T-helper 2 cell treated with Interferon-gamma antibody and Interleukin-4, amounts not matched to agents 5 μg/mL and 100 μg/mL, for 36 hours (primary cell): ENCODE results near the gene PTPRK.

Source experiments
- DNase-seq: peaks from one replicate; pipeline ENCODE4 v3.0.0; 2021; ENCODE audit warnings: low spot score
- H3K27ac Mint-ChIP-seq: one replicate; pipeline ENCODE4 v1.8.0; 2021; ENCODE audit warnings: mild to moderate bottlenecking, mixed read lengths
- H3K27me3 Mint-ChIP-seq: one replicate; pipeline ENCODE4 v1.8.0; 2021; ENCODE audit warnings: low read depth, mixed read lengths
- H3K36me3 Mint-ChIP-seq: one replicate; pipeline ENCODE4 v1.8.0; 2021; ENCODE audit warnings: low read depth, mixed read lengths
- H3K4me1 Mint-ChIP-seq: one replicate; pipeline ENCODE4 v1.8.0; 2021; ENCODE audit warnings: low read depth, mixed read lengths
- H3K4me3 Mint-ChIP-seq: one replicate; pipeline ENCODE4 v1.8.0; 2022; ENCODE audit warnings: mild to moderate bottlenecking, moderate library complexity, mixed read lengths
- H3K9me3 Mint-ChIP-seq: one replicate; pipeline ENCODE4 v1.8.0; 2021; ENCODE audit warnings: mixed read lengths

PTPRK gene

GRCh38 chr6:128337619-128338018, 182.8 kb downstream of the PTPRK start:
- no peaks in the 10 kb centered on the region for H3K36me3 Mint-ChIP-seq
- peaks cover 2% of the 10 kb centered on the region for H3K27me3 Mint-ChIP-seq
- DNase-seq = no peak
- no peaks in the 10 kb centered on the region for H3K4me1 Mint-ChIP-seq
- no peak overlapping the region for H3K4me3 Mint-ChIP-seq
- no peaks in the 10 kb centered on the region for H3K9me3 Mint-ChIP-seq
- H3K27ac Mint-ChIP-seq = no peak overlapping the region

DNA sequence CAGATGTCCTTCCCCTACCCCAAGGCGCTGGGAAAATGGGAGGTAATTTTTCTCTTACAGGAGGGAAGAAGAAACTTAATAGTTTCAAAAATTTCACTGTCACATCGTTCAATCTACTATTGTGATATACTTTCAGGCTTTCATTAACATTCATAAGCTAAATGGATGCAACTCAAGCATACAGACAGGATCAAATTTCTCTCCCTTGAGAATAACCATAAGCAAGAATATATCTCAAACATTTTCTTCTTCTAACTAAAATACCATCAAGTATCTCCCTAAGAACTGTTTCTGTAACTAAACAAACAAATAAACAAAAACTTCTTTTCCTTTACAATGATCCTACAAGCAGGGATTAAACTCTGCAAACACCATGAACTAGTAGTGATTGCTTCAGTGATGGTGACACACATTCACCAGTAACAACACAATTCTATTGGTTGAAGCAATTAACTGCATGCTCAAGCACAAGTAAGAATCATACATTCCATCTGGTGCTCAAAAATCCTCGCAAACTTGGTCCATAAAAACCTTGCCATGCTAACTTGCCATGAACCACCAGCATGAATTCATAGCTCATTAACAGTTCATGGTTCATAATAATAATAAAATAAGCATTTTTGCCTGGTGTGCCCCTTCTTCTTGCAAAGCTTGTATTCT, 183.8 kb downstream of the PTPRK start:
- no peak for DNase-seq
- Mint-ChIP-seq H3K4me1 (no peaks in the 10 kb centered on the region), H3K4me3 (no peak overlapping the region), H3K27me3 (peaks cover 2% of the 10 kb centered on the region), H3K27ac (no peak overlapping the region), H3K36me3 (no peaks in the 10 kb centered on the region), H3K9me3 (no peaks in the 10 kb centered on the region)

DNA sequence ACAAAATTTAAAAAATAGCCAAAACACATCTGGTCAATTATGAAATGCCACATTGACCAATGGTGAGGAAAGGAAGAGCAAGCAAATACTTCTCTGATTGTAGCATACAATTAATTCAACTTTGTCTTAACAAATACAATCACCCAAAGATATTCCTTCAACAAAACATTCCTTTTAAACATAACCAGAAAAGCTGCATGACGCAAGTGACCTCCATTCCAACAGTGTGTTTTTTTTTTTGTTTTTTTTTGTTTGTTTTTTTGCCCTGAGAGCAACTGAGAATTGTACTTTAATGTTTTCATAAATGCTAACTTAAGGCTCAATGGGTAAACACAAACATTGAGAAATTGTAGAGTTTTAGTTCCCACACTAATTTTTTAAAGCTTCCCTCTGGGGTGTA, 184.4 kb downstream of the PTPRK start:
- H3K27me3 Mint-ChIP-seq = peaks cover 2% of the 10 kb centered on the region
- no peaks in the 10 kb centered on the region for H3K36me3 Mint-ChIP-seq
- no peak overlapping the region for H3K27ac Mint-ChIP-seq
- no peak for DNase-seq
- H3K4me1 Mint-ChIP-seq = no peaks in the 10 kb centered on the region
- no peak overlapping the region for H3K4me3 Mint-ChIP-seq
- no peaks in the 10 kb centered on the region for H3K9me3 Mint-ChIP-seq

GRCh38 chr6:128333581-128334223, 186.7 kb downstream of the PTPRK start:
- H3K36me3 Mint-ChIP-seq = no peaks in the 10 kb centered on the region
- no peak overlapping the region for H3K27ac Mint-ChIP-seq

GRCh38 chr6:128327890-128328289, 192.5 kb downstream of the PTPRK start:
- no peak for DNase-seq

More at GRCh38 chr6:128333581-128334223, 186.7 kb downstream of the PTPRK start:
- peaks cover 4% of the 10 kb centered on the region for H3K27me3 Mint-ChIP-seq
- no peak overlapping the region for H3K4me3 Mint-ChIP-seq
- H3K9me3 Mint-ChIP-seq = no peaks in the 10 kb centered on the region
- H3K4me1 Mint-ChIP-seq = no peaks in the 10 kb centered on the region
- no peak for DNase-seq

DNA sequence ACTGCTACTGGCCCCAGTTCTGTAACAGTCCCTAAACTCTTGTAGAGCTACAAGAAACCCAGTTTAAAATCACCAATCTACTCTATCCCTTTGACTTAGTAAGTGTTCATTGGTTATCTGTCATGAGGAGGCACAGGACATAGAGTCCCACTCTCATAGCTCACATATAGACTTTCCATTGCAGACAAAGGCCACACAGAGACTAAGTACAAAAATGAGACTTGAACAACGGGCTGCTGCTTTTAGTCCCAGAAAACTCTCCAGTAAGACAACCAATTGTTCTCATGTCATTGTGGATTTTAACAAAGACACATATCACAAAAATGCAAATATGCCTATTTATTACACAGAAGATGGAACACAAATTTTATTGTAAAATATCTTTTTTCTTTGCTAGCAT, 197.4 kb downstream of the PTPRK start:
- Mint-ChIP-seq H3K4me3 (no peak overlapping the region), H3K4me1 (no peaks in the 10 kb centered on the region), H3K27ac (no peak overlapping the region)

More at GRCh38 chr6:128327890-128328289, 192.5 kb downstream of the PTPRK start:
- Mint-ChIP-seq H3K27ac (no peak overlapping the region), H3K4me3 (no peak overlapping the region), H3K36me3 (no peaks in the 10 kb centered on the region), H3K27me3 (peaks cover 4% of the 10 kb centered on the region), H3K4me1 (no peaks in the 10 kb centered on the region), H3K9me3 (peaks cover 4% of the 10 kb centered on the region)

GRCh38 chr6:128319946-128320345, 200.5 kb downstream of the PTPRK start:
- no peaks in the 10 kb centered on the region for H3K36me3 Mint-ChIP-seq
- H3K27ac Mint-ChIP-seq = no peak overlapping the region
- H3K4me1 Mint-ChIP-seq = peaks cover 1% of the 10 kb centered on the region
- no peaks in the 10 kb centered on the region for H3K9me3 Mint-ChIP-seq
- no peak for DNase-seq
- H3K27me3 Mint-ChIP-seq = peaks cover 1% of the 10 kb centered on the region
- no peak overlapping the region for H3K4me3 Mint-ChIP-seq

More for the DNA sequence above, 197.4 kb downstream of the PTPRK start:
- H3K9me3 Mint-ChIP-seq = peaks cover 2% of the 10 kb centered on the region
- no peak for DNase-seq
- peaks cover 1% of the 10 kb centered on the region for H3K27me3 Mint-ChIP-seq
- no peaks in the 10 kb centered on the region for H3K36me3 Mint-ChIP-seq

GRCh38 chr6:128319157-128319556, 201.2 kb downstream of the PTPRK start:
- H3K27ac Mint-ChIP-seq = no peak overlapping the region
- peaks cover 1% of the 10 kb centered on the region for H3K4me1 Mint-ChIP-seq
- H3K9me3 Mint-ChIP-seq = no peaks in the 10 kb centered on the region
- no peak for DNase-seq
- H3K4me3 Mint-ChIP-seq = no peak overlapping the region
- no peaks in the 10 kb centered on the region for H3K36me3 Mint-ChIP-seq
- H3K27me3 Mint-ChIP-seq = peaks cover 1% of the 10 kb centered on the region

- Mint-ChIP-seq H3K4me1 (peaks cover 12% of the 10 kb centered on the region), H3K9me3 (peaks cover 2% of the 10 kb centered on the region), H3K4me3 (no peak overlapping the region), H3K27ac (no peak overlapping the region), H3K36me3 (no peaks in the 10 kb centered on the region), H3K27me3 (no peaks in the 10 kb centered on the region)
- DNase-seq = no peak
Measured at GRCh38 chr6:128316258-128316929, 204.0 kb downstream of the PTPRK start.

DNA sequence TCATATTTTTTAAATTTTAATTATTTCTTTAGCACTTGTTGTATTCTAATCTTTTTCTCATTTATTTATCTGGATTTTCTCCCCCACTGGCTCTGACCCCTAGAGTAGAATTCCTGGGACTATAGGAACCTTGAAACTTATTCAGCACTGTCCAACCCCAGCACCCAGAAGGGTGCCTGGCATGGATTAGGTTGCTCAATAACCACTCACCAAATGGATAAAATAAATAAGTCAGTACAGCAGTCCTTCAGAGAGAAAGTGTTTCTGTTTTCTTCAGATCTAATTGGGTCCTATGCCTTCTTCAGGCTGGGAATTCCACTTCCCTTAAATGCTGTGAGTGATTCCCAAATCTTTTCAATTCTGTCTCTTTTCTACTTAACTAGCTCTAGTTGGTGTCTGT, 206.2 kb downstream of the PTPRK start:
- H3K27ac Mint-ChIP-seq = no peak overlapping the region
- no peak for DNase-seq
- no peaks in the 10 kb centered on the region for H3K27me3 Mint-ChIP-seq
- H3K9me3 Mint-ChIP-seq = peaks cover 4% of the 10 kb centered on the region
- H3K4me1 Mint-ChIP-seq = peaks cover 16% of the 10 kb centered on the region
- no peak overlapping the region for H3K4me3 Mint-ChIP-seq
- no peaks in the 10 kb centered on the region for H3K36me3 Mint-ChIP-seq

DNA sequence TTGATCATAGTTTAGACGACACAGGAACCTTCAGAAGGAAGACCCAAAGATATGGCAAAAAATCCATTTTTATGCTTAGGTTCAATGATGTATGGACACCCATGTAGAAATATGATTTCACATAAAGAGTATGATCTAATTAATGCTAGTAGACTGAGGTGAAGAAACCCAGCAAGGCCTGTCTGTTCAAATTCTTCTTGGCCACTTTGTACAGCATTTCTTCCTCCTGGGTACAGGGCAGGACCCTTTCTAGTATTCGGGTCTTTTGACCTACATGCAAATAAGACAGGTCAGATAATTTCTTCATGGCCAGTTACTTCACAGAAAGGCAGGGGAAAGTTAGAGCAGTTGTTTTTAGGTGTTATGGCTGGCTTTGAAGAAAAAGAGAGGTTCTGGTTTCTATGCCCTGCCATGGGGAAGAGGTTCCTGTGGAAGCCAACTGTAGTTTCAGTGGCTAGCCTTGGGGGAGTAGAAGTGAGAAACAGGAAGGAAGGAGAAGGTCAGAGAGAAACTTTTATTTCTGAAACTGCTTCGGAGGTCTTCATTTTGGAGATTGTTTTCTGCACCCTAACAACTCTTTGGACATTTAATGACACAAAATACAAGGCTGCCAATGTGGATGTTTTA, 208.3 kb downstream of the PTPRK start:
- Mint-ChIP-seq H3K9me3 (peaks cover 4% of the 10 kb centered on the region), H3K27ac (peak overlapping the region; percentile 4), H3K27me3 (no peaks in the 10 kb centered on the region), H3K36me3 (no peaks in the 10 kb centered on the region), H3K4me3 (peak overlapping the region; percentile 37), H3K4me1 (peaks cover 18% of the 10 kb centered on the region)
- DNase-seq = no peak

DNA sequence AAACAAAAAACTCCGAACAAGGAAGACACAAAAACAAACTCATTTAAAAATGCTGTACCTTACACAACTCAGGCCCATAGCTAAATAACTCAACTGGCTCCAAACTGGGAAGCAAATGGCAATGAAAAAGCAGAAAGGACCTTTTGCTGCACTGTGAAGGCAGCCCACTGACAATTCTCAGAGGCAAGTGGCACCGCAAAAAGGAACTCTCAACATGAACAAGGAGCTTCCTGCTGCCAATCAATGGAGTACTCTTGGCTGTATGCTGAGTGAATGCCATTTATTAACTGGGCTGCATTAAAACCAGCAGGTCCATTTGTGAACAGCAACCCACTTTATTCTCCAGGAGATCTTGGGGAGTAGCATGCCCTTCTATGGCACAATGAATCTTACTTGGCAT, 209.9 kb downstream of the PTPRK start:
- no peak overlapping the region for H3K27ac Mint-ChIP-seq
- peaks cover 17% of the 10 kb centered on the region for H3K4me1 Mint-ChIP-seq
- H3K4me3 Mint-ChIP-seq = no peak overlapping the region
- no peaks in the 10 kb centered on the region for H3K36me3 Mint-ChIP-seq
- H3K9me3 Mint-ChIP-seq = peaks cover 4% of the 10 kb centered on the region
- DNase-seq = no peak
- no peaks in the 10 kb centered on the region for H3K27me3 Mint-ChIP-seq

GRCh38 chr6:128307671-128308070, 212.7 kb downstream of the PTPRK start:
- Mint-ChIP-seq H3K9me3 (peaks cover 4% of the 10 kb centered on the region), H3K4me3 (no peak overlapping the region), H3K36me3 (no peaks in the 10 kb centered on the region), H3K27me3 (no peaks in the 10 kb centered on the region), H3K27ac (no peak overlapping the region), H3K4me1 (peaks cover 17% of the 10 kb centered on the region)
- no peak for DNase-seq

- no peaks in the 10 kb centered on the region for H3K9me3 Mint-ChIP-seq
- H3K4me3 Mint-ChIP-seq = no peak overlapping the region
- H3K27ac Mint-ChIP-seq = no peak overlapping the region
- H3K27me3 Mint-ChIP-seq = no peaks in the 10 kb centered on the region
- H3K4me1 Mint-ChIP-seq = peaks cover 6% of the 10 kb centered on the region
- no peak for DNase-seq
- H3K36me3 Mint-ChIP-seq = no peaks in the 10 kb centered on the region
Measured at GRCh38 chr6:128305976-128306375, 214.4 kb downstream of the PTPRK start.
